Endothelial cell (in vitro differentiated cells): ENCODE measurements around the gene ADGRA1. TPM values are rescaled to one million over a fixed set of nuclear protein-coding genes. Genes with fewer than 3 reads are reported as not detected.

Source experiments
- DNase-seq: peaks from one replicate; pipeline ENCODE4 v3.0.0; 2021; ENCODE audit warnings: low spot score
- H3K27ac Mint-ChIP-seq: one replicate; pipeline ENCODE4 v1.8.0; 2021; ENCODE audit warnings: mixed read lengths, inconsistent platforms; ENCODE audit not compliant: unreplicated experiment
- H3K27me3 Mint-ChIP-seq: one replicate; pipeline ENCODE4 v1.8.0; 2021; ENCODE audit warnings: mild to moderate bottlenecking, moderate library complexity, mixed read lengths, inconsistent platforms; ENCODE audit not compliant: unreplicated experiment
- H3K36me3 Mint-ChIP-seq: one replicate; pipeline ENCODE4 v1.8.0; 2021; ENCODE audit warnings: mild to moderate bottlenecking, low read depth, mixed read lengths, inconsistent platforms; ENCODE audit not compliant: unreplicated experiment
- H3K4me1 Mint-ChIP-seq: one replicate; pipeline ENCODE4 v1.8.0; 2021; ENCODE audit warnings: mild to moderate bottlenecking, mixed read lengths, inconsistent platforms; ENCODE audit not compliant: unreplicated experiment
- H3K4me3 Mint-ChIP-seq: one replicate; pipeline ENCODE4 v1.8.0; 2021; ENCODE audit warnings: mild to moderate bottlenecking, mixed read lengths, inconsistent platforms; ENCODE audit not compliant: unreplicated experiment
- H3K9me3 Mint-ChIP-seq: one replicate; pipeline ENCODE4 v1.8.0; 2021; ENCODE audit warnings: mixed read lengths, inconsistent platforms; ENCODE audit not compliant: unreplicated experiment
- total RNA-seq: library from RNA; stranded (reverse); fragmentation: NEBNext Ultra II Directional; extraction: Animal tissue kit (Norgen Biotek cat#: 25700); gene quantifications from one replicate; pipeline ENCODE4 v1.2.1, GENCODE V29; 2021; ENCODE audit not compliant: unreplicated experiment
- TF ChIP-seq, protein P1 (sequence below): fragments of 200-600 bp; sonication (generic); IDR thresholded peaks from one replicate; pipeline ENCODE4 v1.5.0; 2021; ENCODE audit warnings: antibody characterized with exemption; ENCODE audit not compliant: unreplicated experiment

ADGRA1 gene
- total RNA-seq, 1 donor from 2014 or later: not detected

DNA sequence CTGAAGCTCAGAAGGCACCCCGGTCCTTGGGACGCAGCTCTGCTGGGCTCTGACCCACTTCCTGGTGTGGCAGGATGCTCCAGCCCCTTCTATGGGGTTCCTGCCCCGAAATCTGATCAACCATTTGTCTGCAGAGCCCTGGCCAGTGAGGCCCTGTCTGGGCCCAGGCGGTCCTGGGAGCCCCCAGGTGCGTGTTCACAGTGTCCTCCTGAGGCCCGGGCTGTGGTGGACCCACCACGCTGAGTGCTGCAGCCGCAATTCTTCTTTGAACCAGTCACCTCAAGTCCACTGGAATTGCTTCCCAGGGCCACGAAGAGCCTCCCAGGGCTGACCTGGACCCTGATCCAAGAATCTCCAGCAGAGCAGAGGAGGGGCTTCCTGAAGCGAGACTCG, 91.4 kb downstream of the ADGRA1 start:
- Mint-ChIP-seq H3K4me1 (peaks cover 2% of the 10 kb centered on the region), H3K36me3 (no peaks in the 10 kb centered on the region), H3K9me3 (no peaks in the 10 kb centered on the region), H3K4me3 (no peak overlapping the region), H3K27ac (no peak overlapping the region), H3K27me3 (peaks cover 11% of the 10 kb centered on the region)
- TF ChIP-seq, protein P1, sequence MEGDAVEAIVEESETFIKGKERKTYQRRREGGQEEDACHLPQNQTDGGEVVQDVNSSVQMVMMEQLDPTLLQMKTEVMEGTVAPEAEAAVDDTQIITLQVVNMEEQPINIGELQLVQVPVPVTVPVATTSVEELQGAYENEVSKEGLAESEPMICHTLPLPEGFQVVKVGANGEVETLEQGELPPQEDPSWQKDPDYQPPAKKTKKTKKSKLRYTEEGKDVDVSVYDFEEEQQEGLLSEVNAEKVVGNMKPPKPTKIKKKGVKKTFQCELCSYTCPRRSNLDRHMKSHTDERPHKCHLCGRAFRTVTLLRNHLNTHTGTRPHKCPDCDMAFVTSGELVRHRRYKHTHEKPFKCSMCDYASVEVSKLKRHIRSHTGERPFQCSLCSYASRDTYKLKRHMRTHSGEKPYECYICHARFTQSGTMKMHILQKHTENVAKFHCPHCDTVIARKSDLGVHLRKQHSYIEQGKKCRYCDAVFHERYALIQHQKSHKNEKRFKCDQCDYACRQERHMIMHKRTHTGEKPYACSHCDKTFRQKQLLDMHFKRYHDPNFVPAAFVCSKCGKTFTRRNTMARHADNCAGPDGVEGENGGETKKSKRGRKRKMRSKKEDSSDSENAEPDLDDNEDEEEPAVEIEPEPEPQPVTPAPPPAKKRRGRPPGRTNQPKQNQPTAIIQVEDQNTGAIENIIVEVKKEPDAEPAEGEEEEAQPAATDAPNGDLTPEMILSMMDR: no peak
- no peak for DNase-seq

DNA sequence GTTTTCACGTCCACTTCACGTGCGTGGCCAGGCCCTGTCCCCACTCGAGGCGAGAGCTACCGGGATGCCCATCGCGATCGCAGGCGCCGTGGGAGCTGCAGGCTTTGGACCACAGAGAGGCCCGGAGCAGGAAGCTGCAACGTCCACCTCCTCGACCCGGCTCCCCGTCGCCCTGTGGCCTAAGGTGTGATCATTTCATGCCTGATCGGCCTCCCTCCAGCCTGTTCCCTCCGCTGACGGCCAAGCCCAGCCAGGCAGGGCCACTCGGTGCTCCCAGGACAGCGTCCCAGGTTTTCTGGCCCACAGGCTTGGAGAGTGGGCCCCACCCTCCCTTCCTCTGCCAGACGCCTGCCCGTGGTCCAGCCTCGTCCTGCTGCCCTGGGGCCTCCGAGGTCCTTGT, 91.9 kb downstream of the ADGRA1 start:
- Mint-ChIP-seq H3K27me3 (peaks cover 14% of the 10 kb centered on the region), H3K4me3 (no peak overlapping the region), H3K27ac (no peak overlapping the region), H3K36me3 (no peaks in the 10 kb centered on the region), H3K9me3 (no peaks in the 10 kb centered on the region), H3K4me1 (peaks cover 2% of the 10 kb centered on the region)
- TF ChIP-seq, protein P1: no peak
- DNase-seq: no peak

DNA sequence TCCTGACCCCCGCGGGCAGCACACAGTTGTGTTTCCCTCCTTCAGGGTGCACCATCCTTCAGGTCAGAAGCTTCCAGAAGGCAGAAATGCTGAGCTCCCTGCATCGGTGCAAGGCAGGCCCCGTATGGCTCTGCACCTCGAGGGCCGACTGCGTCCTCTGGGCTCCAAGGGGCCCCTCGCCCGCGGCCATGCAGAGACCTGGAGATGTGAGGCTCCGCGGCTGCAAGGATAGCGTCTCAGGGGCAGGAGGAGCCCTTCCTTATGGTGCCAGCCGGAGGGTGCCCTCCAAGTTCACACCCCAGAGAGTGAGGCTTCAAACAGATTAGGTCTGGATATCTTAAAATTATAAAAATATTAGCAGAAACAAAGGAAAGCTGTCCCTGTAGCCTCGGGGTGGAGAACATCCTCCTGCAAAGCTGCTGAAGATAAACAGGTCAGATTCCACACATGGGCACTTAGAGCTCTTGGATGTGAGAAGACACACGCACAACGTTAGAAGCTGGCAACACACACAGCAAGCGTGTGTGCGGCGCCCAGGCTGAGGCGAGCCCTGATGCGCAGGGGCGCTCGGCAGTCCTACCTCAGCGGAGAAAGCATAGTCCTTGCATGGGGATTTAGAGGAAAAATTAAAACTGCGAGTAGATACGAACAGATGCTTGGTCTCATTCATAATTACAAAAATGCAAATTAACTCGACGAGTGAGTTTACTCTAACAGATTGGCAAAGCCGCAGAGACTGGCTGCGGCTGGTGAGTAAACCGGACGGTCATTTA, 92.7 kb downstream of the ADGRA1 start:
- Mint-ChIP-seq H3K27ac (no peak overlapping the region), H3K4me3 (no peak overlapping the region)

DNA sequence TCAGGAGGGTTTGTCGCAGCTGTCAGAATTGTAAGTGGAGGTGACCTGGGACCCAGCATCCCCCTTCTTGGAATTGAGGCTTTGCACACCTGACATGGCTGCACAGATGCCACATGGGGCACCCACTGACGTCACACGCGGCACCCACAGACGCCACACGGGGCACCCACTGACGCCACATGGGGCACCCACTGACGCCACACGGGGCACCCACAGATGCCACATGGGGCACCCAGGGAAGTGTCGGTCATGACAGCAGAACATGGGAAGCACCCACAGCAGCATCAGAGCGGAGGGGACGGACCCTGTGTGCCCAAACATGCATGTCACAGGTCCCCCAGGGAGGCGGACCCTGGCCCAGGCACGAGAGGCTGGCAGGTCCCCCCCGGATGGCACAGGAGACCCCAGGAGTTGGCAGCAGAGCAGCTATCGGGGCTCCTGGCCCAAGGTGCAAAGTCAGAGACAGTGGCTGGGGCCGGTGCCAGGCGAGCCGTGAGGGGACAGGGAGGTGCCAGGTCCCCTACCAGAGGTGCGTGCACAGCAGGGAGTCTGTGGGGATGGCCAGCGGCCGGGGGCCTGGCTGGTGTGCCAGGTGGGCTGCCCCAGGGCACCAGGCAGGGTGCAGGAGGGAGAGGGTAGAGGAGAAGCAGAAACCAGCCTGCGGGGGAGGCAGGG, 93.4 kb downstream of the ADGRA1 start:
- DNase-seq: no peak
- H3K27ac Mint-ChIP-seq: no peak overlapping the region

More for the DNA sequence above, 92.7 kb downstream of the ADGRA1 start:
- no peak for DNase-seq
- H3K4me1 Mint-ChIP-seq: peaks cover 2% of the 10 kb centered on the region
- H3K9me3 Mint-ChIP-seq: no peaks in the 10 kb centered on the region
- H3K27me3 Mint-ChIP-seq: peaks cover 16% of the 10 kb centered on the region
- no peaks in the 10 kb centered on the region for H3K36me3 Mint-ChIP-seq
- TF ChIP-seq, protein P1: no peak

More for the DNA sequence above, 93.4 kb downstream of the ADGRA1 start:
- H3K4me1 Mint-ChIP-seq: peaks cover 2% of the 10 kb centered on the region
- no peaks in the 10 kb centered on the region for H3K36me3 Mint-ChIP-seq
- TF ChIP-seq, protein P1: no peak
- no peaks in the 10 kb centered on the region for H3K9me3 Mint-ChIP-seq
- H3K27me3 Mint-ChIP-seq: peaks cover 14% of the 10 kb centered on the region
- H3K4me3 Mint-ChIP-seq: no peak overlapping the region

Other genes starting within 250 kb of the ADGRA1 start
- gene CFAP46, start 145.4 kb upstream of the ADGRA1 start, total RNA-seq: 0.95 TPM
- 1.3 TPM for gene KNDC1, start 72.3 kb downstream of the ADGRA1 start, total RNA-seq
- 0.38 TPM for gene UTF1, start 142.3 kb downstream of the ADGRA1 start, total RNA-seq
- 0.23 TPM for gene VENTX, start 149.9 kb downstream of the ADGRA1 start, total RNA-seq
- gene ADAM8, start 188.9 kb downstream of the ADGRA1 start, total RNA-seq: 1.5 TPM
- 50.7 TPM for gene TUBGCP2, start 220.9 kb downstream of the ADGRA1 start, total RNA-seq
- 18.6 TPM for gene ZNF511, start 221.0 kb downstream of the ADGRA1 start, total RNA-seq
- not detected for gene CALY, start 249.0 kb downstream of the ADGRA1 start, total RNA-seq